MG63 (cell line): Measurements from ENCODE around the gene GABARAPL1. TPM values are rescaled to one million over a fixed set of nuclear protein-coding genes. Genes with fewer than 3 reads are reported as not detected.
"Not testable (repeated sequence)": the region's sequence is repeated elsewhere in the genome, so short reads cannot be mapped to it uniquely, and the experiment has no call there.

Source experiments
- DNase-seq: peaks from one replicate; pipeline ENCODE4 v3.0.0-alpha.2; 2020
- H3K27me3 ChIP-seq: fragments of 250-450 bp; sonication (Bioruptor Pico); 2 replicates; pipeline ENCODE4 v1.5.1; 2020; ENCODE audit warnings: mild to moderate bottlenecking, moderate library complexity
- H3K36me3 ChIP-seq: fragments of 250-450 bp; sonication (Bioruptor Pico); 2 replicates; pipeline ENCODE4 v1.5.1; 2020; ENCODE audit warnings: mild to moderate bottlenecking, moderate library complexity
- H3K4me3 ChIP-seq: fragments of 250-450 bp; sonication (Bioruptor Pico); 2 replicates; pipeline ENCODE4 v1.5.1; 2020; ENCODE audit warnings: mild to moderate bottlenecking, moderate library complexity
- H3K9me3 ChIP-seq: fragments of 250-450 bp; sonication (Bioruptor Pico); 2 replicates; pipeline ENCODE4 v1.5.1; 2020; ENCODE audit warnings: mild to moderate bottlenecking, moderate library complexity
- total RNA-seq: library from RNA; depleted of rRNA; stranded (reverse); fragments of >200 nt; shearing (Covaris generic); gene quantifications from 2 replicates; pipeline ENCODE4 v1.2.3, GENCODE V29; 2014; ENCODE audit warnings: low replicate concordance

GABARAPL1 gene
- total RNA-seq, 1 experiment from 2014 or later = 29.2 TPM

GRCh38 chr12:10190558-10191388 lies 21.9 kb upstream of the GABARAPL1 start:
- Histone ChIP-seq H3K36me3 (no peaks in the 10 kb centered on the region), H3K9me3 (no peaks in the 10 kb centered on the region), H3K4me3 (no peak overlapping the region), H3K27me3 (no peaks in the 10 kb centered on the region)
- DNase-seq = peak; percentile 56

GRCh38 chr12:10191865-10192264 lies 20.8 kb upstream of the GABARAPL1 start:
- no peak for DNase-seq
- Histone ChIP-seq H3K9me3 (no peaks in the 10 kb centered on the region), H3K4me3 (no peak overlapping the region), H3K36me3 (no peaks in the 10 kb centered on the region), H3K27me3 (no peaks in the 10 kb centered on the region)

GRCh38 chr12:10194160-10194670 lies 18.5 kb upstream of the GABARAPL1 start:
- peak; percentile 31 for DNase-seq
- Histone ChIP-seq H3K9me3 (no peaks in the 10 kb centered on the region), H3K27me3 (no peaks in the 10 kb centered on the region), H3K4me3 (no peak overlapping the region), H3K36me3 (no peaks in the 10 kb centered on the region)

- no peak overlapping the region for H3K4me3 ChIP-seq
- no peaks in the 10 kb centered on the region for H3K27me3 ChIP-seq
- no peak for DNase-seq
- H3K9me3 ChIP-seq = no peaks in the 10 kb centered on the region
- no peaks in the 10 kb centered on the region for H3K36me3 ChIP-seq
These were observed 16.5 kb upstream of the GABARAPL1 start for GRCh38 chr12:10196210-10196609.

- no peaks in the 10 kb centered on the region for H3K27me3 ChIP-seq
- no peak overlapping the region for H3K4me3 ChIP-seq
- no peak for DNase-seq
- no peaks in the 10 kb centered on the region for H3K36me3 ChIP-seq
- H3K9me3 ChIP-seq = no peaks in the 10 kb centered on the region
These were observed 14.8 kb upstream of the GABARAPL1 start for GRCh38 chr12:10197879-10198278.

GRCh38 chr12:10204495-10204894 lies 8.2 kb upstream of the GABARAPL1 start:
- DNase-seq = not testable (repeated sequence)

GRCh38 chr12:10205220-10205807 lies 7.4 kb upstream of the GABARAPL1 start:
- Histone ChIP-seq H3K9me3 (no peaks in the 10 kb centered on the region), H3K27me3 (no peaks in the 10 kb centered on the region), H3K4me3 (no peak overlapping the region), H3K36me3 (no peaks in the 10 kb centered on the region)
- no peak for DNase-seq

More at GRCh38 chr12:10204495-10204894, 8.2 kb upstream of the GABARAPL1 start:
- H3K36me3 ChIP-seq, H3K27me3 ChIP-seq, H3K4me3 ChIP-seq, H3K9me3 ChIP-seq: not testable (repeated sequence)

- Histone ChIP-seq H3K27me3 (no peaks in the 10 kb centered on the region), H3K9me3 (no peaks in the 10 kb centered on the region), H3K36me3 (no peaks in the 10 kb centered on the region), H3K4me3 (no peak overlapping the region)
- no peak for DNase-seq
These were observed 5.5 kb upstream of the GABARAPL1 start for GRCh38 chr12:10207136-10207535.

GRCh38 chr12:10210225-10210624 lies 2.5 kb upstream of the GABARAPL1 start:
- no peak for DNase-seq
- Histone ChIP-seq H3K36me3 (no peaks in the 10 kb centered on the region), H3K4me3 (no peak overlapping the region), H3K27me3 (no peaks in the 10 kb centered on the region), H3K9me3 (no peaks in the 10 kb centered on the region)

GRCh38 chr12:10211101-10211939 lies 1.4 kb upstream of the GABARAPL1 start:
- DNase-seq = peak; percentile 8
- Histone ChIP-seq H3K4me3 (no peak overlapping the region), H3K36me3 (no peaks in the 10 kb centered on the region), H3K9me3 (no peaks in the 10 kb centered on the region), H3K27me3 (no peaks in the 10 kb centered on the region)

- DNase-seq = peak; percentile 98
- no peaks in the 10 kb centered on the region for H3K9me3 ChIP-seq
- H3K4me3 ChIP-seq = peak overlapping the region; percentile 64
- H3K27me3 ChIP-seq = no peaks in the 10 kb centered on the region
- no peaks in the 10 kb centered on the region; the same call in 1 of the 2 replicates for H3K36me3 ChIP-seq
These were observed 538 bp upstream of the GABARAPL1 start for GRCh38 chr12:10211940-10212738.

GRCh38 chr12:10213168-10214135 lies 775 bp downstream of the GABARAPL1 start:
- Histone ChIP-seq H3K9me3 (no peaks in the 10 kb centered on the region), H3K4me3 (peak overlapping the region; percentile 64), H3K27me3 (no peaks in the 10 kb centered on the region), H3K36me3 (no peaks in the 10 kb centered on the region; the same call in 1 of the 2 replicates)
- DNase-seq = peak; percentile 60

- Histone ChIP-seq H3K36me3 (no peaks in the 10 kb centered on the region; the same call in 1 of the 2 replicates), H3K9me3 (no peaks in the 10 kb centered on the region), H3K27me3 (no peaks in the 10 kb centered on the region), H3K4me3 (peak overlapping the region; percentile 64)
- DNase-seq = no peak
These were observed 1.6 kb downstream of the GABARAPL1 start for GRCh38 chr12:10214136-10214894.

GRCh38 chr12:10214895-10215267 lies 2.2 kb downstream of the GABARAPL1 start:
- Histone ChIP-seq H3K9me3 (no peaks in the 10 kb centered on the region), H3K27me3 (no peaks in the 10 kb centered on the region), H3K4me3 (no peak overlapping the region), H3K36me3 (no peaks in the 10 kb centered on the region; the same call in 1 of the 2 replicates)
- DNase-seq = no peak

- no peak overlapping the region for H3K4me3 ChIP-seq
- no peaks in the 10 kb centered on the region for H3K9me3 ChIP-seq
- no peak for DNase-seq
- no peaks in the 10 kb centered on the region; the same call in 1 of the 2 replicates for H3K36me3 ChIP-seq
- no peaks in the 10 kb centered on the region for H3K27me3 ChIP-seq
These were observed 2.8 kb downstream of the GABARAPL1 start for GRCh38 chr12:10215436-10215835.
